Loucy (cell line): ENCODE results near the gene DTL.

Source experiments
- H2AFZ ChIP-seq: fragments of 200-600 bp; sonication (generic); 2 replicates; pipeline ENCODE4 v1.6.0; 2016; ENCODE audit warnings: antibody characterized with exemption, mild to moderate bottlenecking, low read length, moderate library complexity
- H3F3A ChIP-seq: fragments of 200-600 bp; 2 replicates; pipeline ENCODE4 v1.6.0; 2016; ENCODE audit warnings: antibody characterized with exemption, low read depth, mild to moderate bottlenecking
- H3K27me3 ChIP-seq: fragments of 200-600 bp; sonication (generic); 2 replicates; pipeline ENCODE4 v1.6.1; 2014; ENCODE audit warnings: low read length, mild to moderate bottlenecking; ENCODE audit not compliant: insufficient read depth, poor library complexity, severe bottlenecking
- H3K36me3 ChIP-seq: fragments of 200-600 bp; sonication (generic); 2 replicates; pipeline ENCODE4 v1.6.1; 2016; ENCODE audit warnings: low read length; ENCODE audit not compliant: insufficient read depth
- H3K4me1 ChIP-seq: fragments of 200-600 bp; sonication (generic); 2 replicates; pipeline ENCODE4 v1.5.1; 2014; ENCODE audit warnings: low read length, mild to moderate bottlenecking; ENCODE audit not compliant: insufficient read depth, poor library complexity, severe bottlenecking
- H3K4me2 ChIP-seq: fragments of 200-600 bp; sonication (generic); 2 replicates; pipeline ENCODE4 v1.6.0; 2014; ENCODE audit warnings: antibody characterized with exemption, low read length, low read depth, mild to moderate bottlenecking; ENCODE audit not compliant: poor library complexity, severe bottlenecking
- H3K4me3 ChIP-seq: fragments of 200-600 bp; sonication (generic); 2 replicates; pipeline ENCODE4 v1.5.1; 2014; ENCODE audit warnings: low read length, mild to moderate bottlenecking, mixed read lengths; ENCODE audit not compliant: poor library complexity, severe bottlenecking
- H3K79me2 ChIP-seq: fragments of 200-600 bp; sonication (generic); 2 replicates; pipeline ENCODE4 v1.6.1; 2014; ENCODE audit warnings: low read length; ENCODE audit not compliant: insufficient read depth
- H3K9ac ChIP-seq: fragments of 200-600 bp; sonication (generic); 2 replicates; pipeline ENCODE4 v1.6.0; 2014; ENCODE audit warnings: mild to moderate bottlenecking, low read depth, low read length, moderate library complexity; ENCODE audit not compliant: poor library complexity, severe bottlenecking
- H3K9me2 ChIP-seq: fragments of 200-600 bp; sonication (generic); replicated peaks from 2 replicates; pipeline ENCODE4 v1.6.1; 2016; ENCODE audit warnings: low read depth, low read length, mixed read lengths
- H3K9me3 ChIP-seq: fragments of 200-600 bp; sonication (generic); 2 replicates; pipeline ENCODE4 v1.6.1; 2014; ENCODE audit warnings: mild to moderate bottlenecking, antibody characterized with exemption, low read length, low read depth; ENCODE audit not compliant: insufficient read depth
- H4K20me1 ChIP-seq: fragments of 200-600 bp; sonication (generic); 2 replicates; pipeline ENCODE4 v1.6.0; 2014; ENCODE audit warnings: antibody characterized with exemption, low read length, mild to moderate bottlenecking; ENCODE audit not compliant: insufficient read depth, poor library complexity, severe bottlenecking
- CTCF ChIP-seq: fragments of 200-600 bp; sonication (generic); conservative IDR thresholded peaks from 2 replicates; pipeline ENCODE4 v1.5.1; 2014; ENCODE audit warnings: mild to moderate bottlenecking, antibody characterized with exemption, low read length
- EZH2phosphoT487 ChIP-seq: fragments of 200-600 bp; IDR thresholded peaks from 2 replicates; pipeline ENCODE4 v1.6.1; 2018; ENCODE audit warnings: antibody characterized with exemption, mild to moderate bottlenecking, moderate library complexity, borderline replicate concordance

Gene DTL

GRCh38 chr1:212055333-212055732 lies 19.8 kb downstream of the DTL start:
- H3K9me2 ChIP-seq: no peaks in the 10 kb centered on the region
- H3K9me3 ChIP-seq: peaks cover 16% of the 10 kb centered on the region
- H3K9ac ChIP-seq: no peak overlapping the region
- TF ChIP-seq CTCF: no peak
- H3K27me3 ChIP-seq: no peaks in the 10 kb centered on the region
- no peaks in the 10 kb centered on the region for H3F3A ChIP-seq
- H3K4me1 ChIP-seq: no peaks in the 10 kb centered on the region
- no peaks in the 10 kb centered on the region; the same call in 1 of the 2 replicates for H3K79me2 ChIP-seq
- peaks cover 67% of the 10 kb centered on the region for H3K36me3 ChIP-seq
- H2AFZ ChIP-seq: no peak overlapping the region
- no peak overlapping the region for H3K4me3 ChIP-seq
- no peak overlapping the region for H3K4me2 ChIP-seq
- H4K20me1 ChIP-seq: peaks cover 8% of the 10 kb centered on the region

GRCh38 chr1:212060632-212061472 lies 25.3 kb downstream of the DTL start:
- H3K4me2 ChIP-seq: no peak overlapping the region
- no peaks in the 10 kb centered on the region for H3K9me2 ChIP-seq
- H3K36me3 ChIP-seq: peaks cover 36% of the 10 kb centered on the region
- H3K9ac ChIP-seq: no peak overlapping the region
- no peak overlapping the region for H3K4me3 ChIP-seq
- peaks cover 7% of the 10 kb centered on the region for H3F3A ChIP-seq
- H3K79me2 ChIP-seq: no peaks in the 10 kb centered on the region
- H3K4me1 ChIP-seq: no peaks in the 10 kb centered on the region
- H3K27me3 ChIP-seq: no peaks in the 10 kb centered on the region
- peaks cover 16% of the 10 kb centered on the region for H3K9me3 ChIP-seq
- H4K20me1 ChIP-seq: peaks cover 3% of the 10 kb centered on the region
- no peak overlapping the region for H2AFZ ChIP-seq
- TF ChIP-seq CTCF (no peak), EZH2phosphoT487 (no peak)

- Histone ChIP-seq H3K36me3 (peaks cover 36% of the 10 kb centered on the region; the same call in 1 of the 2 replicates), H3K4me3 (no peak overlapping the region), H3K79me2 (no peaks in the 10 kb centered on the region), H3K9me3 (no peaks in the 10 kb centered on the region), H4K20me1 (peaks cover 3% of the 10 kb centered on the region), H3K27me3 (no peaks in the 10 kb centered on the region), H3K9me2 (no peaks in the 10 kb centered on the region), H3F3A (peaks cover 7% of the 10 kb centered on the region), H3K9ac (no peak overlapping the region), H2AFZ (no peak overlapping the region), H3K4me2 (no peak overlapping the region), H3K4me1 (no peaks in the 10 kb centered on the region)
- TF ChIP-seq EZH2phosphoT487 (no peak), CTCF (peak; percentile 82)
Measured at GRCh38 chr1:212062832-212063438, 27.4 kb downstream of the DTL start.
